ENCODE data around the gene MLLT6.

DNA sequence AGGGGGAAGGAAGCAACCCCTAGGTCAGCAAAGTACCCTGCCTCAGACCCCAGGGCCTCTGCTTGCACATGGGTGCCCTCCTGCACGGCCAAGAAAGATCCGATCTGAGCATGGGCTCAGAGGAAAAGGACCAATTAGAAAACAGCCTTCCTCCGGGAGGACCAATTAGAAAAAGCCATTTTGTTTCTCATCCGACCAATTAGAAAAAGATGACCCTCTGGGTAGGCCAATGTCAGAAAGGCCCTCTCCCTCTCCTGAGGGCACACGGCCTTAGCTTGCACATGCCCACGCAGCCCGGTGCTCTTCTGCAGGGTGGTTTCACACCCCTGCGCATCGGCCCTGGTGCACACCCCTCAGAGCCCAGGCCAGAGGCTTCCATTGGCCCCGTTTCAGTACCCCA is 20.0 kb downstream of the MLLT6 start:
- TF ChIP-seq, protein P1, sequence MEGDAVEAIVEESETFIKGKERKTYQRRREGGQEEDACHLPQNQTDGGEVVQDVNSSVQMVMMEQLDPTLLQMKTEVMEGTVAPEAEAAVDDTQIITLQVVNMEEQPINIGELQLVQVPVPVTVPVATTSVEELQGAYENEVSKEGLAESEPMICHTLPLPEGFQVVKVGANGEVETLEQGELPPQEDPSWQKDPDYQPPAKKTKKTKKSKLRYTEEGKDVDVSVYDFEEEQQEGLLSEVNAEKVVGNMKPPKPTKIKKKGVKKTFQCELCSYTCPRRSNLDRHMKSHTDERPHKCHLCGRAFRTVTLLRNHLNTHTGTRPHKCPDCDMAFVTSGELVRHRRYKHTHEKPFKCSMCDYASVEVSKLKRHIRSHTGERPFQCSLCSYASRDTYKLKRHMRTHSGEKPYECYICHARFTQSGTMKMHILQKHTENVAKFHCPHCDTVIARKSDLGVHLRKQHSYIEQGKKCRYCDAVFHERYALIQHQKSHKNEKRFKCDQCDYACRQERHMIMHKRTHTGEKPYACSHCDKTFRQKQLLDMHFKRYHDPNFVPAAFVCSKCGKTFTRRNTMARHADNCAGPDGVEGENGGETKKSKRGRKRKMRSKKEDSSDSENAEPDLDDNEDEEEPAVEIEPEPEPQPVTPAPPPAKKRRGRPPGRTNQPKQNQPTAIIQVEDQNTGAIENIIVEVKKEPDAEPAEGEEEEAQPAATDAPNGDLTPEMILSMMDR (IDR thresholded peaks at IDR 0.05) = no peak
- no peak for TF ChIP-seq ZFX (IDR thresholded peaks at IDR 0.05; ENCODE audit: borderline replicate concordance)

Measured in 22Rv1 (cell line).